ENCODE measurements around the gene YARS1. TPM values are rescaled to one million over a fixed set of nuclear protein-coding genes. Genes with fewer than 3 reads are reported as not detected.

Gene YARS1
- polyA plus RNA-seq, 4 donors = 39.4 to 79.9 (median 54.9) TPM

GRCh38 chr1:32753532-32754316, 63.4 kb downstream of the YARS1 start:
- peak; percentile 78 to 87 for DNase-seq
- no peak for FAIRE-seq
- WGBS, 3 donors = 1 to 2% (median 2%) methylated on average over 32 to 66 of the region's 66 CpGs
- Histone ChIP-seq H3K4me1 (ENCODE audit: control insufficient read depth in 3 of 3, insufficient read depth in 2 of 3, low read depth in 1 of 3, low read length in 2 of 3) (peaks cover 3 to 44% (median 5%) of the 10 kb centered on the region in 3 donors), H3K27ac (ENCODE audit: low read depth in 1 of 3, low read length in 2 of 3) (peak overlapping the region in 2 of 3 donors; percentile 12 to 15), H3K36me3 (ENCODE audit: control insufficient read depth in 3 of 3, insufficient read depth in 2 of 3, low read depth in 1 of 3, low read length in 3 of 3) (peaks cover 0 to 37% (median 8%) of the 10 kb centered on the region in 3 donors), H3K27me3 (ENCODE audit: control insufficient read depth in 3 of 3, insufficient read depth in 3 of 3, low read length in 3 of 3) (no peaks in the 10 kb centered on the region), H3K4me3 (ENCODE audit: low read depth in 1 of 3, low read length in 3 of 3) (peak overlapping the region; percentile 14 to 60 (median 39)), H3K9me3 (ENCODE audit: control insufficient read depth in 2 of 2, insufficient read depth in 1 of 2, low read depth in 1 of 2, low read length in 1 of 2) (no peaks in the 10 kb centered on the region)

DNA sequence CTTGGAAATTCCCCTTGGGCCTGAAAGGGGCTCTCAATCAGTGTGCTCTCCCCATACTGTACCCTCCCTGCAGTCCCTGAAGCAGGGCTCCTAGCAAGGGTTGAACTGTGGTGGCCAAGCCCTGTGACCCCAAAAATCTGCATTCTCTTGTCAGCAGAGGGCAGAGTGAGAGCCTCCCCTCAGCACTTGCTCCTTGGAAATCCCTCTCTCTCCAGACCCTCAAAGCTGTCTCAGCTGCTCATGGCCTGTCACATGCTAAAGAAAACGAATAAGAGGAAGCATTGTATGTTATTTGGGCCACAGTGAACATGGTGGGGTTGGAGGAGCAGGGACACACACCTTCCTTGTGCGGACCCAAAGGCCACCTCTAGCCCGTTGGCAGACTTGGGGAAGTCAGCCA, 67.4 kb downstream of the YARS1 start:
- Histone ChIP-seq H3K4me3 (ENCODE audit: low read depth in 1 of 3, low read length in 3 of 3) (no peak overlapping the region), H3K36me3 (ENCODE audit: control insufficient read depth in 3 of 3, insufficient read depth in 2 of 3, low read depth in 1 of 3, low read length in 3 of 3) (peaks cover 0 to 56% (median 8%) of the 10 kb centered on the region in 3 donors), H3K4me1 (ENCODE audit: control insufficient read depth in 3 of 3, insufficient read depth in 2 of 3, low read depth in 1 of 3, low read length in 2 of 3) (peaks cover 0 to 12% (median 0%) of the 10 kb centered on the region in 3 donors), H3K9me3 (ENCODE audit: control insufficient read depth in 2 of 2, insufficient read depth in 1 of 2, low read depth in 1 of 2, low read length in 1 of 2) (no peaks in the 10 kb centered on the region), H3K27me3 (ENCODE audit: control insufficient read depth in 3 of 3, insufficient read depth in 3 of 3, low read length in 3 of 3) (no peaks in the 10 kb centered on the region), H3K27ac (ENCODE audit: low read depth in 1 of 3, low read length in 2 of 3) (no peak overlapping the region)
- DNase-seq (peak in 1 of 2 donors; percentile 1), FAIRE-seq (no peak)
- 51 to 60% (median 60%) methylated on average over 3 of the region's 3 CpGs for WGBS, 3 donors

- H3K36me3 ChIP-seq (ENCODE audit: control insufficient read depth in 3 of 3, insufficient read depth in 2 of 3, low read depth in 1 of 3, low read length in 3 of 3) = peaks cover 0 to 60% (median 8%) of the 10 kb centered on the region in 3 donors
- peaks cover 0 to 12% (median 0%) of the 10 kb centered on the region in 3 donors for H3K4me1 ChIP-seq (ENCODE audit: control insufficient read depth in 3 of 3, insufficient read depth in 2 of 3, low read depth in 1 of 3, low read length in 2 of 3)
- H3K9me3 ChIP-seq (ENCODE audit: control insufficient read depth in 2 of 2, insufficient read depth in 1 of 2, low read depth in 1 of 2, low read length in 1 of 2) = no peaks in the 10 kb centered on the region
- FAIRE-seq (no peak), DNase-seq (peak in 1 of 2 donors; percentile 1)
- WGBS, 3 donors = 80 to 87% (median 82%) methylated on average over 4 of the region's 4 CpGs
- no peaks in the 10 kb centered on the region for H3K27me3 ChIP-seq (ENCODE audit: control insufficient read depth in 3 of 3, insufficient read depth in 3 of 3, low read length in 3 of 3)
- no peak overlapping the region for H3K4me3 ChIP-seq (ENCODE audit: low read depth in 1 of 3, low read length in 3 of 3)
- H3K27ac ChIP-seq (ENCODE audit: low read depth in 1 of 3, low read length in 2 of 3) = no peak overlapping the region
These were observed 67.8 kb downstream of the YARS1 start for GRCh38 chr1:32749332-32749731.

GRCh38 chr1:32748926-32749325, 68.2 kb downstream of the YARS1 start:
- peaks cover 0 to 60% (median 8%) of the 10 kb centered on the region in 3 donors for H3K36me3 ChIP-seq (ENCODE audit: control insufficient read depth in 3 of 3, insufficient read depth in 2 of 3, low read depth in 1 of 3, low read length in 3 of 3)
- DNase-seq = peak in 1 of 2 donors; percentile 0
- no peaks in the 10 kb centered on the region for H3K27me3 ChIP-seq (ENCODE audit: control insufficient read depth in 3 of 3, insufficient read depth in 3 of 3, low read length in 3 of 3)
- H3K4me1 ChIP-seq (ENCODE audit: control insufficient read depth in 3 of 3, insufficient read depth in 2 of 3, low read depth in 1 of 3, low read length in 2 of 3) = peaks cover 0 to 13% (median 0%) of the 10 kb centered on the region in 3 donors
- no peak overlapping the region for H3K27ac ChIP-seq (ENCODE audit: low read depth in 1 of 3, low read length in 2 of 3)
- H3K4me3 ChIP-seq (ENCODE audit: low read depth in 1 of 3, low read length in 3 of 3) = no peak overlapping the region
- 77 to 81% (median 78%) methylated on average over 8 of the region's 8 CpGs for WGBS, 3 donors
- FAIRE-seq = no peak
- no peaks in the 10 kb centered on the region for H3K9me3 ChIP-seq (ENCODE audit: control insufficient read depth in 2 of 2, insufficient read depth in 1 of 2, low read depth in 1 of 2, low read length in 1 of 2)

DNA sequence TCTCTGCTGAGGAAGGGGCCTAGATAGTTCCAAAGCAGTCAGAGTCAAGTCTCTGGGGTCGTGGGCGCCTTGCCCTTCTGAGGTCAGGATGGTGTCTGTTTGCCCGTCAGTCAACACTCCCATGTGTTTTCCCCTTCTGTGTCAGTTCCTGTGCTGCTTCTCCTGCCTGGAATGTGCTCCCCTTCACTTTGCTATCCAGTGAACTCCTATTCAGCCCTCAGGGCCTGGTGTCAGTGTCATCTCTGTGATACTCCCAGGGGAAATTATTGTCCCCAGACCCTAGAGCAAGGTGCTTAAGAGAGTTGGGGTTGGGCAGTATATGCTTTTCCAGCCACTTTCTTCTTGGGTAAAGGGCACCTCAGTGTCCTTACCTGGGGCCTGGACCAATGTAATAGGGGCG, 68.8 kb downstream of the YARS1 start:
- no peak overlapping the region for H3K27ac ChIP-seq (ENCODE audit: low read depth in 1 of 3, low read length in 2 of 3)
- DNase-seq = peak in 1 of 2 donors; percentile 0
- H3K9me3 ChIP-seq (ENCODE audit: control insufficient read depth in 2 of 2, insufficient read depth in 1 of 2, low read depth in 1 of 2, low read length in 1 of 2) = no peaks in the 10 kb centered on the region
- no peak overlapping the region for H3K4me3 ChIP-seq (ENCODE audit: low read depth in 1 of 3, low read length in 3 of 3)
- WGBS, 3 donors = 87 to 94% (median 87%) methylated on average over 4 of the region's 4 CpGs
- H3K36me3 ChIP-seq (ENCODE audit: control insufficient read depth in 3 of 3, insufficient read depth in 2 of 3, low read depth in 1 of 3, low read length in 3 of 3) = peaks cover 0 to 66% (median 8%) of the 10 kb centered on the region in 3 donors
- H3K27me3 ChIP-seq (ENCODE audit: control insufficient read depth in 3 of 3, insufficient read depth in 3 of 3, low read length in 3 of 3) = no peaks in the 10 kb centered on the region
- H3K4me1 ChIP-seq (ENCODE audit: control insufficient read depth in 3 of 3, insufficient read depth in 2 of 3, low read depth in 1 of 3, low read length in 2 of 3) = peaks cover 0 to 16% (median 0%) of the 10 kb centered on the region in 3 donors
- no peak for FAIRE-seq

DNA sequence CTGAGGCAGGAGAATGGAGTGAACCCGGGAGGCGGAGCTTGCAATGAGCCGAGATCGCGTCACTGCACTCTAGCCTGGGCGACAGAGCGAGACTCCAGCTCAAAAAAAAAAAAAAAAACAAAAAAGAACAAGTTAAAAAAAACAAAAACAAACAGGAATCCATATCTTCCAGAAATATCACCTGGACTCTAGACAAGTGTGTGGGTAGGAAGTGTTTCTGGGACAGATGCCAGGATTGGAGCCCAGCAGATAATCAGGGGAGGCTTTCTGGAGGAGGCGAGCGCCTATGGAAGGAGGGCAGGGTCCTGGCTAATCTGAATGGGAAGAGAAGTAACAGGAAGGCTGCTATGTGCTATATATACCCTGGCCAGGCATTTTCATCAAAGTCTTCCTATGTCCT, 71.0 kb downstream of the YARS1 start:
- Histone ChIP-seq H3K9me3 (ENCODE audit: control insufficient read depth in 2 of 2, insufficient read depth in 1 of 2, low read depth in 1 of 2, low read length in 1 of 2) (no peaks in the 10 kb centered on the region), H3K36me3 (ENCODE audit: control insufficient read depth in 3 of 3, insufficient read depth in 2 of 3, low read depth in 1 of 3, low read length in 3 of 3) (peaks cover 0 to 58% (median 8%) of the 10 kb centered on the region in 3 donors), H3K27me3 (ENCODE audit: control insufficient read depth in 3 of 3, insufficient read depth in 3 of 3, low read length in 3 of 3) (no peaks in the 10 kb centered on the region), H3K4me1 (ENCODE audit: control insufficient read depth in 3 of 3, insufficient read depth in 2 of 3, low read depth in 1 of 3, low read length in 2 of 3) (peaks cover 0 to 21% (median under 1%) of the 10 kb centered on the region in 3 donors), H3K27ac (ENCODE audit: low read depth in 1 of 3, low read length in 2 of 3) (no peak overlapping the region), H3K4me3 (ENCODE audit: low read depth in 1 of 3, low read length in 3 of 3) (no peak overlapping the region)
- 30 to 61% (median 50%) methylated on average over 9 of the region's 9 CpGs for WGBS, 3 donors
- no peak for FAIRE-seq
- peak; percentile 1 to 61 for DNase-seq

DNA sequence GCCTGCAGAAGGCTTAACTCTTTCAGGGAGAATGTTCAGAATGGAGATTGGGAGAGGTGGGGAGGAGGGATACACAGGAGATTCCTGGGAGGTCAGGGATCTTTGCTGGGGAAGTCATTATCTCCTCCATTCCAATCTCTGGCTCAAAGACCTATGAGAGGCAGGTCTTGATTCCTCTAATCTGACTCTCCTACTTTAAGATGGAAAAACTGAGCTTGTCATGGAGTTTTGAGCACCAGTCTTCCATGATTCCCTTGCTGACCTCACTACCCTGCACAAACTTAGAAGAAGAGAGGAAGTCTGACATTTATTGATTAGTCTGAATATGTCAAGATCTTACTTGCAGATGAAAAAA, 73.1 kb downstream of the YARS1 start:
- Histone ChIP-seq H3K4me3 (ENCODE audit: low read depth in 1 of 3, low read length in 3 of 3) (peak overlapping the region in 1 of 3 donors; percentile 95), H3K9me3 (ENCODE audit: control insufficient read depth in 2 of 2, insufficient read depth in 1 of 2, low read depth in 1 of 2, low read length in 1 of 2) (no peaks in the 10 kb centered on the region), H3K27ac (ENCODE audit: low read depth in 1 of 3, low read length in 2 of 3) (peak overlapping the region; percentile 94 to 99 (median 98)), H3K4me1 (ENCODE audit: control insufficient read depth in 3 of 3, insufficient read depth in 2 of 3, low read depth in 1 of 3, low read length in 2 of 3) (peaks cover 0 to 30% (median 2%) of the 10 kb centered on the region in 3 donors), H3K36me3 (ENCODE audit: control insufficient read depth in 3 of 3, insufficient read depth in 2 of 3, low read depth in 1 of 3, low read length in 3 of 3) (peaks cover 0 to 45% (median 1%) of the 10 kb centered on the region in 3 donors), H3K27me3 (ENCODE audit: control insufficient read depth in 3 of 3, insufficient read depth in 3 of 3, low read length in 3 of 3) (no peaks in the 10 kb centered on the region)
- FAIRE-seq (no peak), DNase-seq (no peak)

- DNase-seq = peak; percentile 49 to 58
- FAIRE-seq = no peak
- Histone ChIP-seq H3K27ac (ENCODE audit: low read depth in 1 of 3, low read length in 2 of 3) (peak overlapping the region; percentile 94 to 99 (median 98)), H3K9me3 (ENCODE audit: control insufficient read depth in 2 of 2, insufficient read depth in 1 of 2, low read depth in 1 of 2, low read length in 1 of 2) (no peaks in the 10 kb centered on the region), H3K4me1 (ENCODE audit: control insufficient read depth in 3 of 3, insufficient read depth in 2 of 3, low read depth in 1 of 3, low read length in 2 of 3) (peaks cover 0 to 30% (median 2%) of the 10 kb centered on the region in 3 donors), H3K36me3 (ENCODE audit: control insufficient read depth in 3 of 3, insufficient read depth in 2 of 3, low read depth in 1 of 3, low read length in 3 of 3) (peaks cover 0 to 41% (median 0%) of the 10 kb centered on the region in 3 donors), H3K4me3 (ENCODE audit: low read depth in 1 of 3, low read length in 3 of 3) (peak overlapping the region in 2 of 3 donors; percentile 87 to 95), H3K27me3 (ENCODE audit: control insufficient read depth in 3 of 3, insufficient read depth in 3 of 3, low read length in 3 of 3) (no peaks in the 10 kb centered on the region)
- WGBS, 3 donors = 11 to 32% (median 24%) methylated on average over 6 of the region's 6 CpGs
These were observed 73.6 kb downstream of the YARS1 start for GRCh38 chr1:32743380-32744070.
